Tibial nerve (tissue), 4 donors: ENCODE data around the gene RAB5B.

Experiments
- CTCF ChIP-seq, 5 experiments: fragments of 200-600 bp in 3 of 5; fragments of 450-650 bp in 2 of 5; sonication (generic) in 3 of 5; IDR thresholded peaks; one replicate each; pipeline ENCODE4 v1.5.1; 2016 to 2019; ENCODE audit warnings: antibody characterized with exemption in 5 of 5, mild to moderate bottlenecking in 3 of 5, moderate library complexity in 2 of 5
- EP300 ChIP-seq, 2 donors: sonication (generic); formaldehyde crosslinking; IDR thresholded peaks; one replicate each; pipeline ENCODE4 v1.6.1; 2017; ENCODE audit warnings: antibody characterized with exemption in 2 of 2, mild to moderate bottlenecking in 1 of 2
- POLR2A ChIP-seq, 2 donors: fragments of 450-650 bp; IDR thresholded peaks; one replicate each; pipeline ENCODE4 v1.6.1; 2017; ENCODE audit warnings: antibody characterized with exemption in 2 of 2, mild to moderate bottlenecking in 2 of 2, moderate library complexity in 2 of 2

GRCh38 chr12:55931780-55932550 lies 41.9 kb upstream of the RAB5B start:
- TF ChIP-seq EP300 (IDR thresholded peaks at IDR 0.05) = peak in 1 of 2 donors; percentile 33
- TF ChIP-seq CTCF (IDR thresholded peaks at IDR 0.05) = no peak
- TF ChIP-seq POLR2A (IDR thresholded peaks at IDR 0.05) = peak; percentile 34 to 50
